ENCODE results near the gene POLD2. TPM values are rescaled to one million over a fixed set of nuclear protein-coding genes. Genes with fewer than 3 reads are reported as not detected.

Gene POLD2
- total and polyA plus RNA-seq, 2 donors (not counting 3 experiments of a cell fraction or from before 2014, with no cell fraction given): 96.5 to 122 TPM

- POLR2A ChIA-PET: no interaction called here
Observed at GRCh38 chr7:44158096-44158872, 34.9 kb upstream of the POLD2 start.

GRCh38 chr7:44157116-44158080, 34.0 kb upstream of the POLD2 start:
- no peak overlapping the region for H3K9ac ChIP-seq (replicated peaks; ENCODE audit: extremely low read depth, insufficient read depth, low read length)

More at GRCh38 chr7:44158096-44158872, 34.9 kb upstream of the POLD2 start:
- dilution Hi-C loops (cut with MboI; ENCODE audit: extremely low pct_ligation_motif_present, low sequenced_read_pairs): no loop called here
- Histone ChIP-seq H3K9me3 (replicated peaks; ENCODE audit: control insufficient read depth, insufficient read depth, low read length) (no peaks in the 10 kb centered on the region), H3K9me1 (replicated peaks; ENCODE audit: control insufficient read depth, extremely low read depth, insufficient read depth, low read length) (no peaks in the 10 kb centered on the region), H2AFZ (ENCODE audit: low read depth, low read length) (no peak overlapping the region), H3K4me3 (replicated peaks in 1 of 3; ENCODE audit: insufficient read depth in 1 of 3, low read depth in 1 of 3, low read length in 3 of 3) (no peak overlapping the region), H4K20me1 (replicated peaks; ENCODE audit: control insufficient read depth, extremely low read depth, insufficient read depth, low read length) (no peaks in the 10 kb centered on the region), H3K79me2 (ENCODE audit: control insufficient read depth, insufficient read depth, low read length) (no peaks in the 10 kb centered on the region), H3K4me1 (ENCODE audit: control insufficient read depth, extremely low read depth, insufficient read depth, low read length) (no peaks in the 10 kb centered on the region), H3K27ac (ENCODE audit: insufficient read depth, low read depth, low read length) (no peak overlapping the region), H3K9ac (replicated peaks; ENCODE audit: extremely low read depth, insufficient read depth, low read length) (no peak overlapping the region), H3K27me3 (ENCODE audit: control insufficient read depth in 2 of 2, insufficient read depth in 2 of 2, low read length in 2 of 2) (peaks cover 9 to 12% of the 10 kb centered on the region in 2 experiments), H3K36me3 (ENCODE audit: control insufficient read depth in 2 of 2, extremely low read depth in 1 of 2, insufficient read depth in 2 of 2, low read length in 2 of 2) (no peaks in the 10 kb centered on the region), H3K4me2 (ENCODE audit: insufficient read depth, low read length) (no peak overlapping the region)
- intact Hi-C loops (cut with micrococcal nuclease): no loop called here
- CTCF ChIA-PET: no interaction called here
- no TSS peak for BruUV-seq (replicated peaks)
- no peak for TF ChIP-seq MAX (IDR thresholded peaks at IDR 0.05; ENCODE audit: insufficient read depth, insufficient read length)
- no peak for FAIRE-seq
- no peak for DNase-seq (ENCODE audit: low read depth, low spot score)

More at GRCh38 chr7:44157116-44158080, 34.0 kb upstream of the POLD2 start:
- no peaks in the 10 kb centered on the region for H3K9me1 ChIP-seq (replicated peaks; ENCODE audit: control insufficient read depth, extremely low read depth, insufficient read depth, low read length)
- no peak for FAIRE-seq
- ChIA-PET POLR2A (no interaction called here), CTCF (no interaction called here)
- no peak overlapping the region for H3K4me2 ChIP-seq (ENCODE audit: insufficient read depth, low read length)
- no peaks in the 10 kb centered on the region for H4K20me1 ChIP-seq (replicated peaks; ENCODE audit: control insufficient read depth, extremely low read depth, insufficient read depth, low read length)
- TF ChIP-seq MAX (IDR thresholded peaks at IDR 0.05; ENCODE audit: insufficient read depth, insufficient read length) (no peak), JUN (IDR thresholded peaks at IDR 0.05; ENCODE audit: borderline replicate concordance, insufficient read depth, insufficient read length, low read depth) (no peak), MYC (IDR thresholded peaks at IDR 0.05; ENCODE audit: low read depth, low read length) (no peak), EZH2 (IDR thresholded peaks at IDR 0.05; ENCODE audit: borderline replicate concordance, low read depth, low read length, severe bottlenecking) (no peak), POLR2A (IDR thresholded peaks at IDR 0.05; ENCODE audit: low read depth, low read length) (no peak), FOS (IDR thresholded peaks at IDR 0.05; ENCODE audit: borderline replicate concordance, insufficient read depth, low read length) (no peak), CTCF (IDR thresholded peaks at IDR 0.05; ENCODE audit: extremely low read depth in 1 of 2, insufficient read depth in 1 of 2, low read depth in 1 of 2, low read length in 2 of 2) (no peak), GATA2 (IDR thresholded peaks at IDR 0.05; ENCODE audit: insufficient read depth, insufficient read length, low read depth, low read length) (no peak), POLR2AphosphoS5 (IDR thresholded peaks at IDR 0.05; ENCODE audit: insufficient read depth, low read depth, low read length) (no peak)
- BruUV-seq (replicated peaks): no TSS peak
- H3K36me3 ChIP-seq (ENCODE audit: control insufficient read depth in 2 of 2, extremely low read depth in 1 of 2, insufficient read depth in 2 of 2, low read length in 2 of 2): no peaks in the 10 kb centered on the region
- intact Hi-C loops (cut with micrococcal nuclease) (no loop called here), dilution Hi-C loops (cut with MboI; ENCODE audit: extremely low pct_ligation_motif_present, low sequenced_read_pairs) (no loop called here)
- peaks cover 3 to 6% of the 10 kb centered on the region in 2 experiments for H3K27me3 ChIP-seq (ENCODE audit: control insufficient read depth in 2 of 2, insufficient read depth in 2 of 2, low read length in 2 of 2)
- H3K79me2 ChIP-seq (ENCODE audit: control insufficient read depth, insufficient read depth, low read length): no peaks in the 10 kb centered on the region
- no peak overlapping the region for H3K4me3 ChIP-seq (replicated peaks in 1 of 3; ENCODE audit: insufficient read depth in 1 of 3, low read depth in 1 of 3, low read length in 3 of 3)
- H3K27ac ChIP-seq (ENCODE audit: insufficient read depth, low read depth, low read length): no peak overlapping the region
- H3K9me3 ChIP-seq (replicated peaks; ENCODE audit: control insufficient read depth, insufficient read depth, low read length): no peaks in the 10 kb centered on the region
- H2AFZ ChIP-seq (ENCODE audit: low read depth, low read length): no peak overlapping the region
- no peak for DNase-seq (ENCODE audit: low read depth, low spot score)
- no peaks in the 10 kb centered on the region for H3K4me1 ChIP-seq (ENCODE audit: control insufficient read depth, extremely low read depth, insufficient read depth, low read length)
